Stimulated activated naive CD8-positive, alpha-beta T cell treated with anti-CD3 and anti-CD28 coated beads, Interleukin-15, amount 100 ng/mL, for 72 hours (primary cell): Measurements from ENCODE around the gene ZNF414.

Source experiments
- ATAC-seq: fragments of 150-1000 bp; cut with Tn5 transposase; 2 replicates; pipeline ENCODE4 v1.10.0; 2021; ENCODE audit warnings: mild to moderate bottlenecking, moderate library complexity
- DNase-seq, 2 donors: peaks; one replicate each; pipeline ENCODE4 v3.0.0; 2021 to 2022
- H3K27ac Mint-ChIP-seq, 2 donors: one replicate each; pipeline ENCODE4 v1.8.0; 2022; ENCODE audit warnings: mild to moderate bottlenecking in 2 of 2, mixed read lengths in 2 of 2, moderate library complexity in 2 of 2
- H3K27me3 Mint-ChIP-seq: one replicate; pipeline ENCODE4 v1.8.0; 2022; ENCODE audit warnings: mixed read lengths
- H3K4me1 Mint-ChIP-seq: one replicate; pipeline ENCODE4 v1.8.0; 2022; ENCODE audit warnings: mild to moderate bottlenecking, mixed read lengths
- H3K4me3 Mint-ChIP-seq, 2 donors: one replicate each; pipeline ENCODE4 v1.8.0; 2022; ENCODE audit warnings: mild to moderate bottlenecking in 2 of 2, mixed read lengths in 2 of 2, moderate library complexity in 1 of 2
- H3K9me3 Mint-ChIP-seq, 2 donors: one replicate each; pipeline ENCODE4 v1.8.0; 2022; ENCODE audit warnings: mixed read lengths in 2 of 2

Gene ZNF414

DNA sequence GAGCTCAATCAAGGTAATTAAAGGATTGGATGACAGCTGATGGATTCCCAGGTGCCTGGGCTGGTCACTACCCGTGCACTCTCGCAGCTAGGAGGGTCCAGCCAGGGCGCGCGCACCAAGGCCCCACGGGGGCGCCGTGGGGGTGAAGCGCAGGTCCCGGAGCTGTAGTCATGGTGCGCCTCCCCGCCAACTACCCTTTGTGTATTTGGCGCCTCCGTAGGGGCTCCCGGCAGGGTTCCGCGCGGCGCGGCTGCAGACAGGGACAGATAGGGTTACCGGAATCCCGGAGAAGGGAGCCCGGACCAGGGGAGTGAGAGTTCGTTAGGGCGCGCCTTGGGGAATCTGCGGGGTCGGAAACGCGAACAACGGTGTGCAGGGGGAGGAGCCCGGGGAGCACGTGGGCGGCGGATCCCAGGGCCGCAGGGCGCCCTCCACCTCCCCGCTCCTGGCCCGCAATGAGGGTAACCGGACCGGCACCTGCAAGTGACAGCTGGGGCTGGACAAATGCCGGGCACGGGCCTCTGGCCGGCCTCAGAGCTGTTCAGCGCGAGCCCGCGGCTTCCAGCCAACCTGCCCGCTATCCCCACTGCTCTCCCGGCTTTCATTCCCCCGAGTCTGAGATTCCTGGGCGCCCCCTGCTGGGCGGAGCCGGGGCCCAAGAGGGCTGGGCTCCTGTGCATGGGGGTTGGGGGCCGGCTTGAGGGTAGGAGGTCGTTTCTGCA is 8.1 kb downstream of the ZNF414 start:
- Mint-ChIP-seq H3K27me3 (no peaks in the 10 kb centered on the region), H3K4me3 (peak overlapping the region; percentile 95 to 97), H3K9me3 (no peaks in the 10 kb centered on the region), H3K27ac (peak overlapping the region; percentile 4 to 82), H3K4me1 (peaks cover 40% of the 10 kb centered on the region)
- ATAC-seq (peak; percentile 81), DNase-seq (peak; percentile 64 to 77)

DNA sequence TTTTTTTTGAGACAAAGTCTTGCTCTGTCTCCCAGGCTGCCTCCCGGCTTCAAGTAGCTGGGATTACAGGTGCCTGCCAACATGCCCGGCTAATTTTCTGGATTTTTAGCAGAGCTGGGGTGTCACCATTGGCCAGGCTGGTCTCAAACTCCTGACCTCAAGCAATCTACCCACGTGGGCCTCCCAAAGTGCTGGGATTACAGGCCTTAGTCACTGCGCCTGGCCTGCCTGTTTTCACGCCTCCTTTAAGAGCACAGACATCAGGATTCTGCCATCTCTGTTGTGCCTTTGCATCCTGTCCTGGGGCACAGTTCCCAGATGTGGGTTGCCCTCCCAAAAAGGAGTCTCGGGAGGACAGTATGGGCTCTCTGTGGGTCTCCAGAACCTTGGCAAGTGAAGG is 9.0 kb downstream of the ZNF414 start:
- Mint-ChIP-seq H3K4me3 (peak overlapping the region; percentile 58 to 63), H3K27me3 (no peaks in the 10 kb centered on the region)

DNA sequence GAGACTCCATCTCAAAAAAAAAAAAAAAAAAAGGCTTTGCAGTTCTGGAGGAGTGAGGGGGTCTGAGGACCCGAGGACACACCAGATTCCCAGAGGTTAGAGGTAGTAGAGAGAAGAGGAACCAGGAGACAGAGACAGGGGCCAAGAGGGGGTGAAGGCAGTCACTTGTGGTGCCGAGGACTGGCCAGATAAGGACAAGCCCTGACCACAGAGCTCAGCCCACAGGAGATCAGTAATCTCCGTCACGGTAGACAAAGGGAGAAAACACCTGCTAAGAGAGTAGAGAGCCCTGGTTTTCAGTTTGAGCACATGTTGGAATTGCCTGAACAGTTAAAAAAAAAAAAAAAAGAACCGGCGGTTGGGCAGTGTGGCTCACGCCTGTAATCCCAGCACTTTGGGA is 9.8 kb downstream of the ZNF414 start:
- peaks cover 50% of the 10 kb centered on the region for H3K4me1 Mint-ChIP-seq
- ATAC-seq = no peak
- peak overlapping the region in 1 of 2 donors; percentile 2 for H3K4me3 Mint-ChIP-seq
- H3K27me3 Mint-ChIP-seq = no peaks in the 10 kb centered on the region
- H3K9me3 Mint-ChIP-seq = no peaks in the 10 kb centered on the region
- H3K27ac Mint-ChIP-seq = no peak overlapping the region
- DNase-seq = no peak

More for the DNA sequence above, 9.0 kb downstream of the ZNF414 start:
- no peak overlapping the region for H3K27ac Mint-ChIP-seq
- H3K4me1 Mint-ChIP-seq = peaks cover 49% of the 10 kb centered on the region
- no peaks in the 10 kb centered on the region for H3K9me3 Mint-ChIP-seq
- no peak for DNase-seq
- ATAC-seq = no peak

DNA sequence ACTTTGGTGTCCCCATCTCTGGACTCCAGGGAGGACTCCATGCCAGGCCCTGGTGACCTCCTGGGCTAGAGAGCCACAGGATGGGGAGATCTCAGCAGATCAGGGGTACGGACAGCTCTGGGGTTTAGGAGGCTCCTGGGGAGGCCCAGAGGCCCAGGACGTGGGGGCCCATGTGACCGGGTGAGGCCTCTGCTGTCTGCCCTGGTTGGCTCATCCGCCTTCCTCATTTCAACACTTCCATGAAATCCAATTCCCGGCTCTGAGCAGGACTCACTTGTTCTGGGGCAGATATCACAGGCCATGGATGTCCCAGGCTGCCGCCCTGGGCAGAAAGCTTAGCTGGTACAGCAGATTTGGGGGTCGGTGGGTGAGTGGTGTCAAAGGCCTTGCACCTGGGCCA is 10.5 kb downstream of the ZNF414 start:
- Mint-ChIP-seq H3K9me3 (no peaks in the 10 kb centered on the region), H3K4me3 (no peak overlapping the region), H3K27ac (peak overlapping the region in 1 of 2 donors; percentile 60), H3K27me3 (no peaks in the 10 kb centered on the region), H3K4me1 (peaks cover 50% of the 10 kb centered on the region)
- no peak for DNase-seq
- no peak for ATAC-seq

DNA sequence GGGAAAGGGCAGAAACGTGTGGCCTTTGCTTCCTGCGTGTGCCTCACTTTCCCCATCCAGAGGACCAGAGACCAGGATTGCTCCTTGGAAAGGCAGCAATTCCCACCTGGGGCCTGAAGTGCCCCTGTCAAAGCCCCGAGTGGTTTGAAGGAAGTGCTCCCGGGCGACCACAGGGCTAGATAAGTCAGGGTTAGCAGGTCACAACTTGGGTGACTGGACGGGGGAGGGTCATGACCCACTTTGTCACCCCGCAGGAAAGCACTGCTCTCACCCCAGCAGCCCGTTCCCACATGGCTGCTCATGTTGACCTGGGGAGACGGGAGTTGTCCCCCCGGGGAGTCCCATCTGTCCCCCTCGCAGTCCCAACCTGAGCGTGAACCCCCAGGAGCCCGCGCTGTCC is 12.0 kb downstream of the ZNF414 start:
- peak overlapping the region in 1 of 2 donors; percentile 57 for H3K27ac Mint-ChIP-seq
- ATAC-seq = no peak
- H3K4me1 Mint-ChIP-seq = peaks cover 50% of the 10 kb centered on the region

DNA sequence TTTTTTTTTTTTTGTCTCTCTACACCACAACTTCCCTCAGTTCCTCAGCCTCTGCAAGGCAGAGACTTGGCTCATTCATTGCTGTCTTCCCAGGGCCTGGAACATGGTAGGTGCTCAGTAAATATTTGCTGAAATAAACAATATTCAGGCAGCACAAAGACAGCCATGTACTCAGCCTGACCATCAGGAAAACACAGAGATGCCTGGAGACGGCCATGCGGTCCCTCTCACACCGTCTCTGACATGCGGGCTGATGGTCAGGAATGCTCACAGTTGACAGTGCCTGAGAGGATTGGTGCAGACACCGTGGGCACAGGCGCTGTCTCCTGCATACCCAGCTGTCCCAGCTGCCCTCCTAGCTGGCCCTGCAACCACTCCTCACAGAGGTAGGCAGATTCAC is 12.5 kb downstream of the ZNF414 start:
- no peak overlapping the region for H3K4me3 Mint-ChIP-seq
- no peak for DNase-seq
- no peaks in the 10 kb centered on the region for H3K27me3 Mint-ChIP-seq
- H3K9me3 Mint-ChIP-seq = no peaks in the 10 kb centered on the region
- no peak for ATAC-seq
- peaks cover 48% of the 10 kb centered on the region for H3K4me1 Mint-ChIP-seq
- peak overlapping the region in 1 of 2 donors; percentile 44 for H3K27ac Mint-ChIP-seq

More for the DNA sequence above, 12.0 kb downstream of the ZNF414 start:
- no peak for DNase-seq
- peak overlapping the region in 1 of 2 donors; percentile 49 for H3K4me3 Mint-ChIP-seq
- H3K9me3 Mint-ChIP-seq = no peaks in the 10 kb centered on the region
- no peaks in the 10 kb centered on the region for H3K27me3 Mint-ChIP-seq

DNA sequence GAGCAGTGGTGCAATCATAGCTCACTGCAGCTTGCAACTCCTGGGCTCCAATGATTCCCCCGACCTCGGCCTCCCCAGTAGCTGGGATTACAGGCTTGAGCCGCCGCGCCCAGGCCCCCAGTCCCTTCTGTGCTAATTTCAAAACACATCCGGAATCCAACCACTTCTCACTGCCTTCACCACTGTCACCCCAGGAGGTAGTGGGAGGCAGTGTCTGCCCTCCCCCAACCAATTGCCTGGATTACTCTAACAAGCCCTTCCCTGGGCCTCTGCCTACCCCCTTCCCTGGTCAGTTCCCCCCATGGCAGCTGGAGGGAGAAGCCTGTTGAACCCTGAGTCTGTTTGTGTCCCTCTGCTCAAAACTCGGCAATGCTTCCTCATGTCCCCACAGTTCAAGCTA is 13.8 kb downstream of the ZNF414 start:
- H3K9me3 Mint-ChIP-seq = no peaks in the 10 kb centered on the region
- H3K27ac Mint-ChIP-seq = peak overlapping the region; percentile 29 to 35
- ATAC-seq (no peak), DNase-seq (no peak)
- peaks cover 43% of the 10 kb centered on the region for H3K4me1 Mint-ChIP-seq
- H3K27me3 Mint-ChIP-seq = no peaks in the 10 kb centered on the region
- H3K4me3 Mint-ChIP-seq = no peak overlapping the region

DNA sequence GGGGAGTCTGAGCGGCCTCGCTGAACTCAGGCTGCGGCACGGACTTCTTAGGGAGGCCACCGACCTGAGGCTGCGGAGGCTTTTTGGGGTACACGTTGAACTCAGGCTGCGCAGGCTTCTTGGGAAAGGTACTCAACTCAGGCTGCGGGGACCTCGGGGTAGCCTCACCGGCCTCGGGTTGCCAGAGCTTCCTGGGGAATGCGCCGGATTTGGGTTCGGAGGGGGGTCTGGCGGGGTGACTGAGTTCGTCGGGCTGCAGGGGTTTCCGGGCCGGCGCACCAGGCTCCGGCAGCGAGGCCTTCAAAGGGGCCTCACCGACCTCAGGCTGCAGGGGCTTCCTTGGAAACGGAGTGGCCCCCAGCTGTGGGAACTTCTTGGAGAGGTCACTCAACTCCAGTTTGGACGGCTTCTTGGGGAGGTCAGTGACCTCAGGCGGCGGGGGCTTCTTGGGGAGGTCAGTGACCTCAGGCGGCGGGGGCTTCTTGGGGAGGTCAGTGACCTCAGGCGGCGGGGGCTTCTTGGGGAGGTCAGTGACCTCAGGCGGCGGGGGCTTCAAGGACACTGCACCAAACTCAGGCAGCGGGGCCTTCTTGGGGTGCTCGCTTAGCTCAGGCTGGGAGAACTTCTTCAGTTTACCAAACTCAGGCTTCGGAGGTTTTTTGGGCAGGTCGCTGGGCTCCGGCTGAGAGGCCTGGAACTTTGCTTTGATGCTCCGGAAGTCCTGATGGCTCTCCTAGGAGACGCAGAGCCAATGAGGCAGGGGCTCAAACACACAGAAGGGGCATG is 14.7 kb downstream of the ZNF414 start:
- no peak for ATAC-seq
- Mint-ChIP-seq H3K9me3 (no peaks in the 10 kb centered on the region), H3K4me3 (no peak overlapping the region), H3K27ac (peak overlapping the region in 1 of 2 donors; percentile 12), H3K27me3 (no peaks in the 10 kb centered on the region), H3K4me1 (peaks cover 49% of the 10 kb centered on the region)
- no peak for DNase-seq

DNA sequence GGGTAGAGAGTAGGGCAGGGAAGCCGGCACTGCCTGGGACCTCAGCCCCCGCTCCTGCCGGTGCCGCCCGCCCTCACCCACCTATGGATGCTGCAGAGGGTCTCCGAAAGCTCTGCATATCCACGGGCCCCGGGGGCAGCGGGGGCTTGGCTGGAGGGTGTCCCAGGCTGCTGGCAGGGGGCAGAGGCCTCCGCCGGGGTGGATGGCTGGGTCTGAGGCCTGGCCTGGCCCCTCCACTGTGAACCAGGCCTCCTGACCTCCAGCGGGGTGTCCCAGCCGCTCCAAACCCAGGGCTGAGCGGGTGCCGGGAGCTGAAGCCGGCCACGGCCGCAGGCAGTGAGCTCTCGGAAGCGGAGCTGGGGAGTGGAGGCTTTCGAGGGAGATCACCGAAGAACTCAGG is 15.7 kb downstream of the ZNF414 start:
- Mint-ChIP-seq H3K9me3 (no peaks in the 10 kb centered on the region), H3K27me3 (no peaks in the 10 kb centered on the region), H3K27ac (peak overlapping the region in 1 of 2 donors; percentile 59), H3K4me1 (peaks cover 47% of the 10 kb centered on the region), H3K4me3 (no peak overlapping the region)
- no peak for ATAC-seq
- no peak for DNase-seq

DNA sequence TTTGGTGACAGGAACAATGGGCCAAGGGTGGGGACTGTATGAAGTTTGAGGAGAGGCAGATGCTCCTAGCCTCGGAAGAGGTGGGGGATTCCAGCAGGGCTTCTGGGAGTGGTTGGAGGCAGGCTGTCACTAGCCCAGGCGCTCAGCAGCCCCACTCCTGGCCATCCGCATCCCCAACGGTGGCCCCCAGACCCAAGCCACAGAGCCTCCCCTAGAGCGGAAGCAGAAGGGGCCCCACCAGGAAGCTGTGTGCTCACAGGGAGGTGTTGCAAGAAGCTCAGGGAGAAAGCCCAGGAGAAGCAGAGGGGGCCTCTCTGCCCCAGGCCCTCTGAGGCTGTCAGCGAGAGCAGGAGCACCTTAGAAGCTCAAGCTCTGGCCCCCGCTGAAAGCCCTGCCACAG is 19.8 kb downstream of the ZNF414 start:
- Mint-ChIP-seq H3K4me3 (peak overlapping the region; percentile 17 to 44), H3K27ac (peak overlapping the region; percentile 91 to 95), H3K4me1 (peaks cover 36% of the 10 kb centered on the region), H3K27me3 (no peaks in the 10 kb centered on the region), H3K9me3 (no peaks in the 10 kb centered on the region)
- peak in 1 of 2 donors; percentile 48 for DNase-seq
- ATAC-seq = peak; percentile 80

DNA sequence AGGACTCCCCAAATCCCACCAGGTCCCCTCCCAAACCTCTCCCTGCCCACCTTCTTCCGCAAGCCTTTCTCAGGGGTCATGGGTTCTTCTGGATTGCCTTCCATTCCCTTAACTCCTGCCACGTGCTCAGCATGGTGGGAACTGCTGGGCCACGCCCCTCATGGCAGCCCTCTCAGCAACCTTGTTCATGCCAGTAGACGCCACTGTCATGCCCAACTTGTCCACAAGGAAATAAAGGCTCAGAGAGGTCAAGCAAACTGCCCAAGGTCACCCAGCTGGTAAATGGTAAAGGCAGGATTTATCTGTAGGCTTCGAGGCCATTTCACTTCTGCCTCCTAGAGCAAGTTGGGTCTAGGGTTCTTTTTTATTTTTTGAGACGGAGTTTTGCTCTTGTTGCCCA is 22.4 kb downstream of the ZNF414 start:
- Mint-ChIP-seq H3K27ac (no peak overlapping the region), H3K9me3 (no peaks in the 10 kb centered on the region), H3K4me1 (peaks cover 56% of the 10 kb centered on the region)

DNA sequence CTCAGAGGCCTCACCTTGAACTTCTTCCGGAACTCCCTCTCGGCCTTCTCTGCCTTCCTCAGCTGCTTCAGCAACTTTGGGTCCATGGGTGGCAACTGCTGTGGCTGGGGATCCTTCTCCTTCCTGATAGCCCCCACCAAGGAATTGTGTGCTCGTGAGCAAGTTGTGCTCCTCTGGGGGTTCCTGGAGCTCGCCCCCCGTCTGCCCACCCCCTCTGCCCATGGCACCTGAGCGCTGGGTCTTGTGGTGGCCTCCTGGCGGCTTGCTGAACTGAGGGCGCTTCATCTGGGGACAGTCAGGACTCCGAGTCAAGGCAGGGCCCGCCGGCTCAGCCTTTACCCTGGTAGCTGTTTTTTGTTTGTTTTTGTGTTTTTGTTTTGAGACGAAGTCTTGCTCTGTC is 23.1 kb downstream of the ZNF414 start:
- Mint-ChIP-seq H3K27me3 (no peaks in the 10 kb centered on the region), H3K4me1 (peaks cover 62% of the 10 kb centered on the region), H3K4me3 (no peak overlapping the region), H3K27ac (peak overlapping the region; percentile 78), H3K9me3 (no peaks in the 10 kb centered on the region)
- ATAC-seq (no peak), DNase-seq (no peak)

More for the DNA sequence above, 22.4 kb downstream of the ZNF414 start:
- no peak overlapping the region for H3K4me3 Mint-ChIP-seq
- H3K27me3 Mint-ChIP-seq = no peaks in the 10 kb centered on the region
- ATAC-seq (no peak), DNase-seq (no peak)

DNA sequence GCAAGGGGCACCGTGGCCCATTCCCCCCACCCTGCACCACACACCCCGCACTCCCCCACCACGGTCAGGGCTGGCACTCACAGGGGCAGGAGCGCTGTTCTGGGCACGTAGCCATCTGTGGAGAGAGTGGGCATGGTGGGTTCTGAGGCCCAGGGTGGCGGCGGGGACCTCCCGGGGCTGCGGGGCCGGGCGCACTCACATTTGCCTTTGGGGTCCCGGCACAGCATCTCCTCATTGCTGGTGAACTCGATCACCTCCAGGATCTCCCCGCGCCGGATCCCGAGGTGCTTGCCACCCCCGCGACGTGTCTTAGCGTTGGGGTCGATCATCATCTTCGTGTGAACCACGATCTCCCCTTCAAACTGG is 23.6 kb downstream of the ZNF414 start:
- Mint-ChIP-seq H3K4me3 (no peak overlapping the region), H3K9me3 (no peaks in the 10 kb centered on the region), H3K4me1 (peaks cover 62% of the 10 kb centered on the region), H3K27ac (peak overlapping the region in 1 of 2 donors; percentile 19), H3K27me3 (no peaks in the 10 kb centered on the region)
- no peak for DNase-seq
- ATAC-seq = no peak

DNA sequence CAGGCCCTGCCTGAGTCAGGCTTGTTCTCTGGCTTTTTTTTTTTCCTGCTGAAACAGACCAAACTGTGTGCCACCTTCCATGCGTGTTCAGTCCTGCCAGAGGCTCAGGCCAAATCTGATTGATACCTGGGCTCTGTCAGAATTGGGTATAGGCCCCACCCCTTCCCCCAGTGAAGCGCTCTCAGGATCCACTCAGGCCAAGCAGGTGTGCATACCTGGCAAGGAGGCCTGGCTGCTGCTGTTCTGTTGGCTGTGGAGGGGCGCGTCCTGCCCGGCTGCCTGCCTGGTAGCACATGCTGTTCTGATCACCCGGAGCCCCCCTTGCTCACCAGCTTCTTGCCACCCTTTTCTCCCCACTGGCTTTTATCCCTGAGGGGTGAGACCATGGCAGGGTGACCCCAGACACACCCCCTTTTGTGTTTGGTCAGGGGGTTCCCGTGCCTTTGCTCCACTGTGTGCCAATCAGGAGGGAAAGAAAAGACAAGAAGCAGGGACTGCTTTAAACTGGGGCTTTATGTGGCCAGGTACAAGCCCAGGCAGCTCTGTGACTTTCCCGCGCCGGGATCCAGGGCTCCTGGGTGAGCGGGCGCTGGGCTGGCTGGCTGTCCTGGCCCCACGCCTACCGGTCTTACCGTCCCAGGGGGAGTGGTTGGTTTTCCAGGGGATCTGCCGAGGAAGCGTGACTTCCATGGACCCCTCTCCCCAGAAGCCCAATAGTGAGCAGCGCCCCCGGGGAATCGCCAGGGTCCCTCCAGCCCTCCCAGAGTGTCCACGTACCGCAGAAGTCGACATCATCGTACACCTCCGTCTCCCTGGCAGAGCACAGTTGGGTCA is 24.2 kb downstream of the ZNF414 start:
- Mint-ChIP-seq H3K4me1 (peaks cover 62% of the 10 kb centered on the region), H3K9me3 (no peaks in the 10 kb centered on the region), H3K27ac (peak overlapping the region in 1 of 2 donors; percentile 31), H3K4me3 (no peak overlapping the region), H3K27me3 (no peaks in the 10 kb centered on the region)
- DNase-seq (no peak), ATAC-seq (no peak)

DNA sequence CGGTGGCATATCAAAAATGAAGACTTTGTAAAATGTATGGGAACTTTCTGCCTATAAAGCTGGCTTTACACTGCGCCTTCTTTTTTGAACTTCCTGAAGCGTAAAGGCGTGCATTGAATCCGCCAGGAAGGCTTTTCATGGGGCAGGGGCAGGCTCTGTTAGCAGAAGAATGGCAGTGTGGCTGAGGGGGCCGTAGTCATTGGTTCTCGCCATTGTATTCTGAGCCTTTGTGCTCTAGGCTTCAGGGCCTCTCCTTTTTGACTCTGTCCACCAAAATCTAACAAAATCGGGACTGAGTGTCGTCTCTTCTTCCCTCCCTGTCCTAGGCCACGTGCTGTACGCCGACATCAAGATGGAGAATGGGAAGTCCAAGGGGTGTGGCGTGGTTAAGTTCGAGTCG is 25.6 kb downstream of the ZNF414 start:
- Mint-ChIP-seq H3K27me3 (no peaks in the 10 kb centered on the region), H3K9me3 (no peaks in the 10 kb centered on the region), H3K27ac (peak overlapping the region in 1 of 2 donors; percentile 31), H3K4me3 (no peak overlapping the region), H3K4me1 (peaks cover 50% of the 10 kb centered on the region)
- no peak for ATAC-seq
- no peak for DNase-seq
